Esophagus muscularis mucosa (tissue), 3 donors: ENCODE data around the gene B3GNT7.
"Not testable (repeated sequence)": the region's sequence is repeated elsewhere in the genome, so short reads cannot be mapped to it uniquely, and the experiment has no call there.

Experiments used
- POLR2A ChIP-seq: fragments of 450-650 bp; IDR thresholded peaks from one replicate; pipeline ENCODE4 v1.6.1; 2017; ENCODE audit warnings: antibody characterized with exemption, moderate library complexity, mild to moderate bottlenecking, low read depth
- POLR2AphosphoS5 ChIP-seq, 2 donors: sonication (generic); formaldehyde crosslinking; IDR thresholded peaks; one replicate each; pipeline ENCODE4 v1.6.1; 2017; ENCODE audit warnings: antibody characterized with exemption in 2 of 2
- TF ChIP-seq, protein P1 (sequence below), 3 experiments: fragments of 200-600 bp in 2 of 3; fragments of 450-650 bp in 1 of 3; sonication (generic) in 2 of 3; IDR thresholded peaks; one replicate each; pipeline ENCODE4 v1.5.1; 2017 to 2019; ENCODE audit warnings: antibody characterized with exemption in 3 of 3, mild to moderate bottlenecking in 2 of 3, moderate library complexity in 1 of 3

DNA sequence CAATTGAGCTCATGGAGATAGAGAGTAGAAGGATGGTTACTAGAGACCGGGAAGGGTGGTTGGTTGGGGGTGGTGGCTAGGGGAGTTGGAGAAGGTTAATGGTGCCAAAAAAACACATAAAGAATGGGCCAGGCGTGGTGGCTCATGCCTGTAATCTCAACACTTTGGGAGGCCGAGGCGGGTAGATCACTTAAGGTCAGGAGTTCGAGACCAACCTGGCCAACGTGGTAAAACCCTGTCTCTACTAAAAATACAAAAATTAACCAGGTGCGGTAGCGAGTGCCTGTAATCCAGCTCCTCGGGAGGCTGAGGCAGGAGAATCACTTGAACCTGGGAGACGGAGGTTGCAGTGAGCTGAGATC is 46.2 kb upstream of the B3GNT7 start:
- TF ChIP-seq, protein P1, sequence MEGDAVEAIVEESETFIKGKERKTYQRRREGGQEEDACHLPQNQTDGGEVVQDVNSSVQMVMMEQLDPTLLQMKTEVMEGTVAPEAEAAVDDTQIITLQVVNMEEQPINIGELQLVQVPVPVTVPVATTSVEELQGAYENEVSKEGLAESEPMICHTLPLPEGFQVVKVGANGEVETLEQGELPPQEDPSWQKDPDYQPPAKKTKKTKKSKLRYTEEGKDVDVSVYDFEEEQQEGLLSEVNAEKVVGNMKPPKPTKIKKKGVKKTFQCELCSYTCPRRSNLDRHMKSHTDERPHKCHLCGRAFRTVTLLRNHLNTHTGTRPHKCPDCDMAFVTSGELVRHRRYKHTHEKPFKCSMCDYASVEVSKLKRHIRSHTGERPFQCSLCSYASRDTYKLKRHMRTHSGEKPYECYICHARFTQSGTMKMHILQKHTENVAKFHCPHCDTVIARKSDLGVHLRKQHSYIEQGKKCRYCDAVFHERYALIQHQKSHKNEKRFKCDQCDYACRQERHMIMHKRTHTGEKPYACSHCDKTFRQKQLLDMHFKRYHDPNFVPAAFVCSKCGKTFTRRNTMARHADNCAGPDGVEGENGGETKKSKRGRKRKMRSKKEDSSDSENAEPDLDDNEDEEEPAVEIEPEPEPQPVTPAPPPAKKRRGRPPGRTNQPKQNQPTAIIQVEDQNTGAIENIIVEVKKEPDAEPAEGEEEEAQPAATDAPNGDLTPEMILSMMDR (IDR thresholded peaks at IDR 0.05) = not testable (repeated sequence)
- TF ChIP-seq POLR2AphosphoS5 (IDR thresholded peaks at IDR 0.05); POLR2A: not testable (repeated sequence)
